Immature natural killer cell (primary cell): Measurements from ENCODE around the gene DERA. TPM values are rescaled to one million over a fixed set of nuclear protein-coding genes. Genes with fewer than 3 reads are reported as not detected.

Experiments used
- polyA plus RNA-seq, 3 donors: library from polyadenylated mRNA; unstranded; fragments of 300-500 nt; fragmentation: Illumina TruSeq; gene quantifications; one replicate each; pipeline ENCODE4 v1.2.3, GENCODE V29; 2021

Gene DERA
- polyA plus RNA-seq, 3 donors from 2014 or later = 47.2 to 74.6 (median 62.1) TPM

Other genes starting within 250 kb of the DERA start
- 1 to 10 TPM in 2 of 3 donors, under 1 TPM in 1; 0.24 to 2.8 (median 2.0) TPM for gene EPS8, start 121.9 kb upstream of the DERA start, polyA plus RNA-seq
- 100 to 1,000 TPM; 122 to 201 (median 128) TPM for gene STRAP, start 28.9 kb upstream of the DERA start, polyA plus RNA-seq